ENCODE measurements around the gene TRAPPC12. TPM values are rescaled to one million over a fixed set of nuclear protein-coding genes. Genes with fewer than 3 reads are reported as not detected.
A peak's percentile ranks its signal among the peaks of the same experiment; 100 is the strongest.

Gene TRAPPC12
- total RNA-seq, 2 donors from 2014 or later: 69.5 to 73.2 TPM

GRCh38 chr2:3396920-3397559 is 17.5 kb downstream of the TRAPPC12 start:
- H3K36me3 ChIP-seq: peaks cover 21% of the 10 kb centered on the region
- peaks cover 0 to 21% of the 10 kb centered on the region in 2 donors for H3K4me1 ChIP-seq
- peaks cover 9 to 20% of the 10 kb centered on the region in 2 donors for H3K9me3 ChIP-seq
- TF ChIP-seq CTCF (IDR thresholded peaks at IDR 0.05): no peak
- no peak for DNase-seq (ENCODE audit: low spot score)
- H3K27me3 ChIP-seq: no peaks in the 10 kb centered on the region
- H3K27ac ChIP-seq: no peak overlapping the region
- H3K4me3 ChIP-seq: no peak overlapping the region

- TF ChIP-seq CTCF (IDR thresholded peaks at IDR 0.05): no peak
- Histone ChIP-seq H3K27ac (no peak overlapping the region), H3K27me3 (no peaks in the 10 kb centered on the region)
These were observed 19.4 kb downstream of the TRAPPC12 start for GRCh38 chr2:3398857-3399256.

DNA sequence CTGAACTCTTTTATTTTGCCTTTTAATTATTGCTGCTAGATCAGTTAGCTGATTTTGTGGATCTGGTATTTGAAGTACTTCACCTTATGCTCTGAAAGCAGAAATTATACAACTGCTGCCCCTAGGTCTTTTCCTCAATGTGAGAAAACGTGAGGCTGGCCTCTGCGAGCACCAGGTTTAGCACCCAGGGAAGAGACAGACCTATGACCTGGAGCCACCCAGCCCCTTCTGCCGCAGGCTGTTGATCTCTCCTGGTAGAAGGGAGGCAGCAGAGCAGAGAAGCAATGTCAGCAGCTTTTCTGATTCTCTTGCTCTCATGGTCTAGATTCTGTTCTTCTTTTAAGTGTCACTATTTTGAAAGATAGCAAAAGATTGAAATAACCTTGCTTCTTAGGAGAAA is 19.9 kb downstream of the TRAPPC12 start:
- no peak for TF ChIP-seq CTCF (IDR thresholded peaks at IDR 0.05)
- Histone ChIP-seq H3K4me1 (peaks cover 0 to 21% of the 10 kb centered on the region in 2 donors), H3K9me3 (peaks cover 9 to 20% of the 10 kb centered on the region in 2 donors), H3K4me3 (no peak overlapping the region), H3K36me3 (peaks cover 12% of the 10 kb centered on the region), H3K27ac (peak overlapping the region; percentile 26 to 49), H3K27me3 (no peaks in the 10 kb centered on the region)
- no peak for DNase-seq (ENCODE audit: low spot score)

More at GRCh38 chr2:3398857-3399256, 19.4 kb downstream of the TRAPPC12 start:
- Histone ChIP-seq H3K36me3 (peaks cover 17% of the 10 kb centered on the region), H3K9me3 (peaks cover 9 to 20% of the 10 kb centered on the region in 2 donors), H3K4me3 (no peak overlapping the region), H3K4me1 (peaks cover 0 to 21% of the 10 kb centered on the region in 2 donors)
- DNase-seq (ENCODE audit: low spot score): no peak

DNA sequence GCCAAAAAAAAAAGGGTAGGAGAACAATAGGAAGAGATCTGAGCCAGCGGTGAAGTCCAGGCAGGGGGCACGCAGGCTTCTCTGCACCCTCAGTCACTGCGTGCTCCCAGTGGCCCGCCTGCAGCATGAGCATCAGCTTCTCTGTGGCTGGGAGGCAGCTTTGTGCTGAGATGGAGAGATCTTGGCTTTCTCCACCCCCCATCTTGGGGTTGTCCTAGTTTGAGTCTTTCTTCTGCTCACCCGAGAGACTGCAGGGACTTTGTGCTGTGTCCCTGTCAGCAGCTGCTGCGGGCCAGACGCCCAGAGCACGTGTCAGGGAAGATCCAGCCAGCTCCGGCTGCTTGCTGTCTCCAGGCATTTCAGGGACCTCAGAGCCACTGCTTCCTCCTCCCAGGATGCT is 20.3 kb downstream of the TRAPPC12 start:
- Histone ChIP-seq H3K27ac (peak overlapping the region; percentile 26 to 49), H3K9me3 (peaks cover 9 to 20% of the 10 kb centered on the region in 2 donors), H3K36me3 (peaks cover 12% of the 10 kb centered on the region), H3K27me3 (no peaks in the 10 kb centered on the region), H3K4me3 (no peak overlapping the region), H3K4me1 (peaks cover 0 to 21% of the 10 kb centered on the region in 2 donors)
- no peak for TF ChIP-seq CTCF (IDR thresholded peaks at IDR 0.05)
- DNase-seq (ENCODE audit: low spot score): no peak

DNA sequence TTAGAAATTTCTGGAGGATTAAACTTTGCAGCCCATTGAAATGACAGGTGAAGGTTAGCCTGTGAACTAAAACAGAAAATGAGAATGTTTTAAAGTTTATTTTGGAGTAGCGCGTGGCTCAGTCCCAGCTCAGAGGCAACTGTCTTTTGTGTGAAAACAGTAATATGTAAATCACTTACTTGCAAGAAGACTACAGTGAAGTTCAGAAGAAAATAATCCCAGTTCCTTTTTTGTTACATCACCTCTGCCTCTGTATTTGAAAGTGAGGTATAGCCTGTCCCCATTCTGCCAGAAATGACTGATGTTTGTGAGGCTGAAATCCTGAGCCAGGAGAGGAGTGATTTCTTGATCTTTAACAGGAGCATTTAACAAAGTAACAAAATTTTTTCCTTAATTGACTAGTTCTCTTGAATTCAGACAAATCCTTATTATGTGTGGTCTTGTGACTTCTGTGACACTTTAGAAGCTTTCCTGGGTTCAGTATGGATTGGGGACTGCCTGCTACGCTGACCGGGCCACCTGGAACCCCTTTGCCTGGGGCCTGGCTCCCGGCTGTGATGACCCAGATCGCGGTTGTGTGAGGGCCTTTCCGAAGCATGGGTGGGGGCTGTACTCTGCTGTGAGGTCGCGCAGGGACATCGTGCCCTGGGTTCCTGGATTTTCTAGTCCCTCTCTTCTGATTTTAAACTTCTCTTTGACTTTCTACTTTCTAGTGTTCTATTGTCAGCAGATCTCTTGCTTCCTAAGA is 24.3 kb downstream of the TRAPPC12 start:
- DNase-seq (ENCODE audit: low spot score): no peak
- TF ChIP-seq CTCF (IDR thresholded peaks at IDR 0.05): no peak
- Histone ChIP-seq H3K27ac (no peak overlapping the region), H3K4me3 (no peak overlapping the region), H3K9me3 (no peaks in the 10 kb centered on the region), H3K4me1 (peaks cover 0 to 38% of the 10 kb centered on the region in 2 donors), H3K27me3 (no peaks in the 10 kb centered on the region), H3K36me3 (peaks cover 5% of the 10 kb centered on the region)
